Activated CD4-positive, alpha-beta memory T cell treated with anti-CD3 and anti-CD28 coated beads for 36 hours (primary cell): ENCODE data around the gene IDH2. TPM values are rescaled to one million over a fixed set of nuclear protein-coding genes. Genes with fewer than 3 reads are reported as not detected.
A peak's percentile ranks its signal among the peaks of the same experiment; 100 is the strongest.
"Not testable (repeated sequence)": the region's sequence is repeated elsewhere in the genome, so short reads cannot be mapped to it uniquely, and the experiment has no call there.

ENCODE experiments used
- CTCF ChIA-PET: fragments of 350-600 bp; sonication (Branson Sonifier 250); formaldehyde crosslinking; loops from one replicate; lab custom pipeline; 2021; ENCODE audit warnings: antibody characterized with exemption, inconsistent platforms; lab: Charles Lee
- POLR2A ChIA-PET: fragments of 350-600 bp; sonication (Branson Sonifier 250); formaldehyde crosslinking; loops from one replicate; lab custom pipeline; 2021; ENCODE audit warnings: antibody characterized with exemption; lab: Charles Lee
- DNase-seq: peaks from one replicate; pipeline ENCODE4 v3.0.0-alpha.2; 2020
- H3K27ac Mint-ChIP-seq: one replicate; pipeline ENCODE4 v1.8.0; 2021; ENCODE audit warnings: mixed read lengths
- H3K27me3 Mint-ChIP-seq: one replicate; pipeline ENCODE4 v1.8.0; 2021; ENCODE audit warnings: mixed read lengths
- H3K36me3 Mint-ChIP-seq: one replicate; pipeline ENCODE4 v1.8.0; 2021; ENCODE audit warnings: mixed read lengths
- H3K4me1 Mint-ChIP-seq: one replicate; pipeline ENCODE4 v1.8.0; 2021; ENCODE audit warnings: low read depth, mixed read lengths
- H3K4me3 Mint-ChIP-seq: one replicate; pipeline ENCODE4 v1.8.0; 2021; ENCODE audit warnings: mild to moderate bottlenecking, mixed read lengths
- H3K9me3 Mint-ChIP-seq: one replicate; pipeline ENCODE4 v1.8.0; 2021; ENCODE audit warnings: mixed read lengths
- intact Hi-C: fragments of 100-400 bp; cut with micrococcal nuclease; formaldehyde crosslinking; loops from one replicate; pipeline ENCODE4 v1.15.1; 2023
- total RNA-seq, 2 experiments: library from RNA; stranded (reverse); gene quantifications; one replicate each; pipeline ENCODE4 v1.2.3, GENCODE V29; 2021

Gene IDH2
- total RNA-seq = 100 to 1,000 TPM; 170 to 175 TPM

- H3K9me3 Mint-ChIP-seq = no peaks in the 10 kb centered on the region
- POLR2A ChIA-PET = interaction anchor here (0.6 to 1.6 kb wide), 7 partner anchors 47 to 216 kb away, joined by 3 to 5 read pairs (median 4); partner anchors contain the start of genes AP3S2 and ZNF710
- peaks cover 50% of the 10 kb centered on the region for H3K4me1 Mint-ChIP-seq
Measured at GRCh38 chr15:90101969-90102890, at the start of gene IDH2. Gene IDH2 (minus strand): TSS chr15:90102468. CDS start chr15:90102390, 78 bp downstream.

GRCh38 chr15:90150551-90150950 lies 48.3 kb upstream of the IDH2 start:
- POLR2A ChIA-PET, H3K4me3 Mint-ChIP-seq, H3K27ac Mint-ChIP-seq, DNase-seq, H3K4me1 Mint-ChIP-seq, intact Hi-C loops, H3K36me3 Mint-ChIP-seq, H3K27me3 Mint-ChIP-seq, H3K9me3 Mint-ChIP-seq: not testable (repeated sequence)
- CTCF ChIA-PET = interaction anchor here (0.7 to 3.3 kb wide), 3 partner anchors 63 to 81 kb away, joined by 3 to 12 read pairs (median 4); no protein-coding TSS in a partner anchor

More at GRCh38 chr15:90101969-90102890, at the start of gene IDH2:
- H3K36me3 Mint-ChIP-seq = peaks cover 6% of the 10 kb centered on the region
- DNase-seq = peak; percentile 76
- CTCF ChIA-PET = interaction anchor here (0.8 to 2.5 kb wide), 11 partner anchors 11 to 342 kb away, joined by 3 to 8 read pairs (median 5); partner anchors contain the start of genes CIB1 and GDPGP1
- peak within 1 kb of the TSS; percentile 86 for H3K4me3 Mint-ChIP-seq
- H3K27me3 Mint-ChIP-seq = no peaks in the 10 kb centered on the region
- peak within 1 kb of the TSS; percentile 67 for H3K27ac Mint-ChIP-seq
- intact Hi-C loops = loop anchor here (2.0 kb wide), 1 partner anchor 41 kb away; no protein-coding TSS in a partner anchor

GRCh38 chr15:90149609-90150340 lies 47.5 kb upstream of the IDH2 start:
- H3K4me3 Mint-ChIP-seq = no peak overlapping the region
- intact Hi-C loops = no loop called here
- no peaks in the 10 kb centered on the region for H3K36me3 Mint-ChIP-seq
- H3K9me3 Mint-ChIP-seq = no peaks in the 10 kb centered on the region
- CTCF ChIA-PET = interaction anchor here (1.0 to 3.3 kb wide), 2 partner anchors 71 to 83 kb away, joined by 4 to 12 read pairs; no protein-coding TSS in a partner anchor
- no peak overlapping the region for H3K27ac Mint-ChIP-seq
- H3K4me1 Mint-ChIP-seq = peaks cover 7% of the 10 kb centered on the region
- POLR2A ChIA-PET = interaction anchor here (0.7 to 1.2 kb wide), 2 partner anchors 47 to 83 kb away, joined by 3 read pairs; partner anchors contain the start of gene IDH2
- H3K27me3 Mint-ChIP-seq = no peaks in the 10 kb centered on the region
- no peak for DNase-seq

GRCh38 chr15:90146198-90146761 lies 44.0 kb upstream of the IDH2 start:
- POLR2A ChIA-PET, H3K4me3 Mint-ChIP-seq, DNase-seq, H3K9me3 Mint-ChIP-seq, H3K27me3 Mint-ChIP-seq, CTCF ChIA-PET, intact Hi-C loops, H3K36me3 Mint-ChIP-seq, H3K27ac Mint-ChIP-seq: not testable (repeated sequence)
- peaks cover 18% of the 10 kb centered on the region for H3K4me1 Mint-ChIP-seq

GRCh38 chr15:90145761-90146160 lies 43.5 kb upstream of the IDH2 start:
- intact Hi-C loops = no loop called here
- Mint-ChIP-seq H3K36me3 (no peaks in the 10 kb centered on the region), H3K27ac (no peak overlapping the region), H3K4me3 (no peak overlapping the region), H3K4me1 (peaks cover 18% of the 10 kb centered on the region), H3K27me3 (no peaks in the 10 kb centered on the region), H3K9me3 (no peaks in the 10 kb centered on the region)
- ChIA-PET POLR2A (no interaction called here), CTCF (no interaction called here)
- no peak for DNase-seq

- ChIA-PET CTCF (no interaction called here), POLR2A (no interaction called here)
- no peaks in the 10 kb centered on the region for H3K36me3 Mint-ChIP-seq
- no peak for DNase-seq
- intact Hi-C loops = no loop called here
- no peak overlapping the region for H3K27ac Mint-ChIP-seq
- H3K27me3 Mint-ChIP-seq = no peaks in the 10 kb centered on the region
- H3K4me3 Mint-ChIP-seq = no peak overlapping the region
- H3K9me3 Mint-ChIP-seq = no peaks in the 10 kb centered on the region
- peaks cover 18% of the 10 kb centered on the region for H3K4me1 Mint-ChIP-seq
Measured at GRCh38 chr15:90145259-90145658, 43.0 kb upstream of the IDH2 start.

GRCh38 chr15:90143166-90143655 lies 40.9 kb upstream of the IDH2 start:
- DNase-seq = peak; percentile 85
- Mint-ChIP-seq H3K4me1 (peaks cover 20% of the 10 kb centered on the region), H3K27me3 (no peaks in the 10 kb centered on the region), H3K36me3 (no peaks in the 10 kb centered on the region), H3K9me3 (no peaks in the 10 kb centered on the region), H3K27ac (peak overlapping the region; percentile 39), H3K4me3 (no peak overlapping the region)
- ChIA-PET CTCF (interaction anchor here (0.6 to 2.6 kb wide), 23 partner anchors 20 to 320 kb away, joined by 3 to 18 read pairs (median 3); partner anchors contain the start of genes CIB1, GDPGP1, IDH2 and SEMA4B), POLR2A (no interaction called here)
- intact Hi-C loops = loop anchor here (1.0 to 2.0 kb wide), 3 partner anchors 40 to 143 kb away; partner anchors contain the start of genes GDPGP1 and IDH2

- intact Hi-C loops = loop anchor here (1.0 to 2.0 kb wide), 3 partner anchors 40 to 144 kb away; partner anchors contain the start of genes GDPGP1 and IDH2
- Mint-ChIP-seq H3K4me1 (peaks cover 20% of the 10 kb centered on the region), H3K36me3 (no peaks in the 10 kb centered on the region), H3K27ac (peak overlapping the region; percentile 39), H3K4me3 (no peak overlapping the region), H3K27me3 (no peaks in the 10 kb centered on the region), H3K9me3 (no peaks in the 10 kb centered on the region)
- CTCF ChIA-PET = interaction anchor here (0.6 to 2.6 kb wide), 19 partner anchors 21 to 319 kb away, joined by 3 to 18 read pairs (median 3); partner anchors contain the start of genes CIB1, GDPGP1, IDH2 and SEMA4B
- POLR2A ChIA-PET = interaction anchor here (0.6 kb wide), 1 partner anchor 123 kb away, joined by 3 read pairs; the partner anchor contains the start of gene NGRN
- peak; percentile 73 for DNase-seq
Measured at GRCh38 chr15:90142216-90143165, 40.2 kb upstream of the IDH2 start.

- Mint-ChIP-seq H3K9me3 (no peaks in the 10 kb centered on the region), H3K4me3 (no peak overlapping the region), H3K27me3 (no peaks in the 10 kb centered on the region), H3K36me3 (no peaks in the 10 kb centered on the region), H3K4me1 (peaks cover 20% of the 10 kb centered on the region), H3K27ac (no peak overlapping the region)
- POLR2A ChIA-PET = no interaction called here
- DNase-seq = no peak
- CTCF ChIA-PET = interaction anchor here (0.6 to 2.6 kb wide), 4 partner anchors 20 to 160 kb away, joined by 3 to 18 read pairs (median 5); partner anchors contain the start of genes CIB1 and GDPGP1
- intact Hi-C loops = loop anchor here (2.0 kb wide), 2 partner anchors 39 to 93 kb away; partner anchors contain the start of genes GDPGP1 and IDH2
Measured at GRCh38 chr15:90141646-90142045, 39.4 kb upstream of the IDH2 start.

GRCh38 chr15:90139549-90139948 lies 37.3 kb upstream of the IDH2 start:
- DNase-seq = peak; percentile 74
- Mint-ChIP-seq H3K27ac (peak overlapping the region; percentile 44), H3K4me1 (peaks cover 20% of the 10 kb centered on the region)
- CTCF ChIA-PET, H3K27me3 Mint-ChIP-seq, H3K36me3 Mint-ChIP-seq, H3K4me3 Mint-ChIP-seq, H3K9me3 Mint-ChIP-seq, POLR2A ChIA-PET, intact Hi-C loops: not testable (repeated sequence)
